HepG2 (cell line): Measurements from ENCODE around the gene RNASE11. TPM values are rescaled to one million over a fixed set of nuclear protein-coding genes. Genes with fewer than 3 reads are reported as not detected.

Source experiments
- ATF4 ChIP-seq, 2 experiments: fragments of 450-650 bp in 1 of 2; sonication (generic) in 1 of 2; formaldehyde crosslinking; IDR thresholded peaks; 2 replicates each; pipeline versions ENCODE4 v1.5.0 to v1.8.0; 2020 to 2022; ENCODE audit warnings: mild to moderate bottlenecking in 1 of 2, missing genetic modification reagents in 1 of 2
- BRF2 ChIP-seq: sonication (generic); formaldehyde crosslinking; IDR thresholded peaks from 2 replicates; pipeline ENCODE4 v1.8.1; 2022; ENCODE audit warnings: mild to moderate bottlenecking, missing genetic modification reagents
- CREM ChIP-seq, 2 experiments: sonication (generic) in 1 of 2; formaldehyde crosslinking in 1 of 2; IDR thresholded peaks; 2 replicates each; pipeline versions ENCODE4 v1.4.0 to v1.6.1; 2016 to 2020; ENCODE audit warnings: antibody characterized with exemption in 1 of 2, mild to moderate bottlenecking in 1 of 2, missing genetic modification reagents in 1 of 2
- GPN1 ChIP-seq: sonication (generic); formaldehyde crosslinking; IDR thresholded peaks from 2 replicates; pipeline ENCODE4 v1.5.1; 2020; ENCODE audit warnings: missing genetic modification reagents, borderline replicate concordance
- HOXA7 ChIP-seq: sonication (generic); formaldehyde crosslinking; IDR thresholded peaks from 2 replicates; pipeline ENCODE4 v1.8.1; 2022; ENCODE audit warnings: mild to moderate bottlenecking, missing genetic modification reagents, moderate library complexity
- KLF11 ChIP-seq: IDR thresholded peaks from 2 replicates; pipeline ENCODE4 v1.6.1; 2016; ENCODE audit warnings: missing compliant biosample characterization
- PATZ1 ChIP-seq: sonication (generic); formaldehyde crosslinking; IDR thresholded peaks from 2 replicates; pipeline ENCODE4 v1.4.0; 2020; ENCODE audit warnings: missing genetic modification reagents
- PCBP2 ChIP-seq: fragments of 200-400 bp; formaldehyde crosslinking; optimal IDR thresholded peaks from 2 replicates; pipeline ENCODE3; 2018; ENCODE audit warnings: low read length, low read depth; ENCODE audit not compliant: poor library complexity, severe bottlenecking
- SIX4 ChIP-seq: sonication (generic); formaldehyde crosslinking; IDR thresholded peaks from 2 replicates; pipeline ENCODE4 v1.4.0; 2020; ENCODE audit warnings: missing genetic modification reagents
- TBX3 ChIP-seq: fragments of 450-650 bp; IDR thresholded peaks from 2 replicates; pipeline ENCODE4 v1.6.1; 2017; ENCODE audit warnings: antibody characterized with exemption, mild to moderate bottlenecking, inconsistent platforms, borderline replicate concordance
- ZBTB42 ChIP-seq: sonication (generic); formaldehyde crosslinking; IDR thresholded peaks from 2 replicates; pipeline ENCODE4 v1.5.0; 2020; ENCODE audit warnings: mild to moderate bottlenecking, missing genetic modification reagents
- ZNF101 ChIP-seq: sonication (generic); formaldehyde crosslinking; IDR thresholded peaks from 2 replicates; pipeline ENCODE4 v1.4.0; 2020; ENCODE audit warnings: mild to moderate bottlenecking, low read depth, missing genetic modification reagents, borderline replicate concordance
- ZNF432 ChIP-seq: sonication (generic); formaldehyde crosslinking; IDR thresholded peaks from 2 replicates; pipeline ENCODE4 v1.5.0; 2020; ENCODE audit warnings: missing genetic modification reagents, mild to moderate bottlenecking, borderline replicate concordance
- ZNF510 ChIP-seq: sonication (generic); formaldehyde crosslinking; IDR thresholded peaks from 2 replicates; pipeline ENCODE4 v1.4.0; 2020; ENCODE audit warnings: low read depth, mild to moderate bottlenecking, missing genetic modification reagents
- ZNF746 ChIP-seq: sonication (generic); formaldehyde crosslinking; IDR thresholded peaks from 2 replicates; pipeline ENCODE4 v1.8.0; 2022; ENCODE audit warnings: mild to moderate bottlenecking, missing genetic modification reagents
- polyA plus RNA-seq, 8 experiments: library from polyadenylated mRNA; depleted of rRNA in 3 of 8; stranded (reverse) in 7 of 8; unstranded in 1 of 8; fragments of >200 nt; fragmentation: Illumina TruSeq in 4 of 8; extraction: Trizol in 4 of 8; gene quantifications; 2 replicates each; pipeline versions ENCODE4 v1.2.1 to v1.2.3, GENCODE V29; 2011 to 2016; ENCODE audit warnings: low read depth in 4 of 8, missing spikeins in 1 of 8, mixed read lengths in 1 of 8; ENCODE audit not compliant: insufficient read depth in 1 of 8
- total RNA-seq, 5 experiments: library from RNA; depleted of rRNA; stranded (reverse); fragments of >200 nt; fragmentation: Illumina TruSeq; extraction: Trizol; gene quantifications; 2 replicates each; pipeline ENCODE4 v1.2.3, GENCODE V29; 2016; ENCODE audit warnings: low read depth in 1 of 5
- TF ChIP-seq, protein P1 (sequence below): IDR thresholded peaks from 2 replicates; pipeline ENCODE4 v1.6.1; 2016; ENCODE audit warnings: low read depth, missing genetic modification reagents, missing compliant biosample characterization

RNASE11 gene
- total and polyA plus RNA-seq, 2 of the 13 experiments (the other 11 are each of a cell fraction or from before 2014, with no cell fraction given): not detected

DNA sequence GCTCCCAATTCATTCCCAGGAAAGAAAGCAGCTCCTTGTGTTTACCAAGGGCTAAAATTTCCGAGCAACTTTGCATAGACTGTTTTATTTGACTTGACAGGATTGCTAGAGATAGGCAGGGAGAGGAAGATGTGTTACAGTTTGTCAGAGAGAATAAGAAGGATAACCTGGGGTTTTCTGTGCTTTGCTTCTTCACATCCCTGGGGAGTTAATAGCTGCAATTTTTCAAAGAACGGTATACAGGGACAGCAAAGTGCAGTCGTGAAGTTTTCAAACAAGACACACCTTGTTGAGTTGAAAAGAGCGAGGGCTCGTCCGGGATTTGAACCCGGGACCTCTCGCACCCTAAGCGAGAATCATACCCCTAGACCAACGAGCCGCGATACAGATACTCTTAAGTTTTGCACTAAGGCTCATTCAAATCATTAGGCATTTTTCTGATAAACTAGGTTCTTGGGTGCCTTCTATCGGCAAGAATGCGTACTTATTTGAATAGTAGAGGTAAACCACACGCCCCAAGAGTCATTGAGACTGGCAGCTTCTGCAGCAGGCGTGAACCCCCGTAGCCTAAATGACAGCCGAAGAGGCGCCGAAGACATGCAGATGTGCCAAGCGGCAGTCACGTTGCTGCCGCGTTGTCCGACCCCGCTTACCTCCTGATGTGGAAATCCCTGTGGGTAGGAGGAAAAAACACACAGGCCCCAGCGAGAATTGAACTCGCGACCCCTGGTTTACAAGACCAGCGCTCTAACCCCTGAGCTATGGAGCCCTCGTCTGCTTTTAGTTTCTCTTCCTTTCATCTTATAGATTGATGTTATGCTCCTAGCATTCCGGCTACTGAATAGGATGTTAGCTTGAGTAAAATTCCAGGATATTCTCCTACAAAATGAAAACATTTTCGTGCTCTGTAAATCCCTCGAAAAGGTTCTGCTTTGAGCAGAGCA lies 25.6 kb upstream of the RNASE11 start (continued):
- TF ChIP-seq ZNF432 (CRISPR knock-in tag): no peak
- 0 out of 2 replicates have a peak, but pooled peaks have one; percentile 20 for TF ChIP-seq KLF11
- TF ChIP-seq BRF2 (CRISPR knock-in tag): peak; percentile 94
- no peak for TF ChIP-seq GPN1
- TF ChIP-seq ZNF510 (CRISPR knock-in tag): no peak
- TF ChIP-seq, protein P1, sequence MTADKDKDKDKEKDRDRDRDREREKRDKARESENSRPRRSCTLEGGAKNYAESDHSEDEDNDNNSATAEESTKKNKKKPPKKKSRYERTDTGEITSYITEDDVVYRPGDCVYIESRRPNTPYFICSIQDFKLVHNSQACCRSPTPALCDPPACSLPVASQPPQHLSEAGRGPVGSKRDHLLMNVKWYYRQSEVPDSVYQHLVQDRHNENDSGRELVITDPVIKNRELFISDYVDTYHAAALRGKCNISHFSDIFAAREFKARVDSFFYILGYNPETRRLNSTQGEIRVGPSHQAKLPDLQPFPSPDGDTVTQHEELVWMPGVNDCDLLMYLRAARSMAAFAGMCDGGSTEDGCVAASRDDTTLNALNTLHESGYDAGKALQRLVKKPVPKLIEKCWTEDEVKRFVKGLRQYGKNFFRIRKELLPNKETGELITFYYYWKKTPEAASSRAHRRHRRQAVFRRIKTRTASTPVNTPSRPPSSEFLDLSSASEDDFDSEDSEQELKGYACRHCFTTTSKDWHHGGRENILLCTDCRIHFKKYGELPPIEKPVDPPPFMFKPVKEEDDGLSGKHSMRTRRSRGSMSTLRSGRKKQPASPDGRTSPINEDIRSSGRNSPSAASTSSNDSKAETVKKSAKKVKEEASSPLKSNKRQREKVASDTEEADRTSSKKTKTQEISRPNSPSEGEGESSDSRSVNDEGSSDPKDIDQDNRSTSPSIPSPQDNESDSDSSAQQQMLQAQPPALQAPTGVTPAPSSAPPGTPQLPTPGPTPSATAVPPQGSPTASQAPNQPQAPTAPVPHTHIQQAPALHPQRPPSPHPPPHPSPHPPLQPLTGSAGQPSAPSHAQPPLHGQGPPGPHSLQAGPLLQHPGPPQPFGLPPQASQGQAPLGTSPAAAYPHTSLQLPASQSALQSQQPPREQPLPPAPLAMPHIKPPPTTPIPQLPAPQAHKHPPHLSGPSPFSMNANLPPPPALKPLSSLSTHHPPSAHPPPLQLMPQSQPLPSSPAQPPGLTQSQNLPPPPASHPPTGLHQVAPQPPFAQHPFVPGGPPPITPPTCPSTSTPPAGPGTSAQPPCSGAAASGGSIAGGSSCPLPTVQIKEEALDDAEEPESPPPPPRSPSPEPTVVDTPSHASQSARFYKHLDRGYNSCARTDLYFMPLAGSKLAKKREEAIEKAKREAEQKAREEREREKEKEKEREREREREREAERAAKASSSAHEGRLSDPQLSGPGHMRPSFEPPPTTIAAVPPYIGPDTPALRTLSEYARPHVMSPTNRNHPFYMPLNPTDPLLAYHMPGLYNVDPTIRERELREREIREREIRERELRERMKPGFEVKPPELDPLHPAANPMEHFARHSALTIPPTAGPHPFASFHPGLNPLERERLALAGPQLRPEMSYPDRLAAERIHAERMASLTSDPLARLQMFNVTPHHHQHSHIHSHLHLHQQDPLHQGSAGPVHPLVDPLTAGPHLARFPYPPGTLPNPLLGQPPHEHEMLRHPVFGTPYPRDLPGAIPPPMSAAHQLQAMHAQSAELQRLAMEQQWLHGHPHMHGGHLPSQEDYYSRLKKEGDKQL (CRISPR knock-in tag): no peak
- peak; percentile 87 for TF ChIP-seq TBX3
- peak; percentile 60 for TF ChIP-seq CREM (IDR thresholded peaks at IDR 0.05)
- no peak for TF ChIP-seq CREM (CRISPR knock-in tag; IDR thresholded peaks at IDR 0.05)
- TF ChIP-seq PATZ1 (CRISPR knock-in tag): peak; percentile 28; the same call in 1 of the 2 replicates
- TF ChIP-seq HOXA7 (CRISPR knock-in tag): peak; percentile 79
- peak; percentile 83; the same call in 1 of the 2 replicates for TF ChIP-seq ZNF746 (CRISPR knock-in tag)
- peak; percentile 95; the same call in 1 of the 2 replicates for TF ChIP-seq ZBTB42 (CRISPR knock-in tag)
- peak in 1 of 2 experiments; percentile 78; a peak in 2 of 4 replicates for TF ChIP-seq ATF4 (CRISPR knock-in tag; IDR thresholded peaks at IDR 0.05)
- no peak for TF ChIP-seq PCBP2
- no peak for TF ChIP-seq ZNF101 (CRISPR knock-in tag)
- TF ChIP-seq SIX4: 0 out of 2 replicates have a peak, but pooled peaks have one; percentile 8
